ENCODE measurements around the gene C1QTNF6. TPM values are rescaled to one million over a fixed set of nuclear protein-coding genes. Genes with fewer than 3 reads are reported as not detected.

Gene C1QTNF6
- total RNA-seq, 1 donor, result 11.9 TPM

- no peak for TF ChIP-seq CTCF (IDR thresholded peaks at IDR 0.05; ENCODE audit: extremely low read depth, low read depth, low read length)
- Histone ChIP-seq H3K27me3 (ENCODE audit: insufficient read depth, low read length) (no peaks in the 10 kb centered on the region), H3K27ac (ENCODE audit: low read depth, low read length) (no peak overlapping the region), H3K4me2 (ENCODE audit: insufficient read depth, low read length) (no peak overlapping the region), H2AFZ (ENCODE audit: low read length) (no peak overlapping the region), H3K9me3 (ENCODE audit: low read depth, low read length) (no peaks in the 10 kb centered on the region), H3K4me1 (ENCODE audit: insufficient read depth, low read length) (peaks cover 22% of the 10 kb centered on the region), H3K79me2 (ENCODE audit: insufficient read depth, low read length) (no peaks in the 10 kb centered on the region), H3K36me3 (ENCODE audit: insufficient read depth, low read length) (no peaks in the 10 kb centered on the region), H3K4me3 (ENCODE audit: insufficient read depth, low read length) (no peak overlapping the region), H4K20me1 (ENCODE audit: insufficient read depth, low read length) (no peaks in the 10 kb centered on the region)
- no peak for DNase-seq (ENCODE audit: insufficient read length, low spot score, missing footprints)
Observed at GRCh38 chr22:37182949-37183245, 5.2 kb downstream of the C1QTNF6 start.

- no peaks in the 10 kb centered on the region for H3K36me3 ChIP-seq (ENCODE audit: insufficient read depth, low read length)
- H3K4me1 ChIP-seq (ENCODE audit: insufficient read depth, low read length), result peaks cover 16% of the 10 kb centered on the region
- H3K27ac ChIP-seq (ENCODE audit: low read depth, low read length), result no peak overlapping the region
- H3K27me3 ChIP-seq (ENCODE audit: insufficient read depth, low read length), result no peaks in the 10 kb centered on the region
- no peak overlapping the region for H2AFZ ChIP-seq (ENCODE audit: low read length)
- peak; percentile 66 for DNase-seq (ENCODE audit: insufficient read length, low spot score, missing footprints)
- no peak overlapping the region for H3K4me2 ChIP-seq (ENCODE audit: insufficient read depth, low read length)
- H3K4me3 ChIP-seq (ENCODE audit: insufficient read depth, low read length), result no peak overlapping the region
- H3K9me3 ChIP-seq (ENCODE audit: low read depth, low read length), result no peaks in the 10 kb centered on the region
- no peaks in the 10 kb centered on the region for H4K20me1 ChIP-seq (ENCODE audit: insufficient read depth, low read length)
- TF ChIP-seq CTCF (IDR thresholded peaks at IDR 0.05; ENCODE audit: extremely low read depth, low read depth, low read length), result no peak
- no peaks in the 10 kb centered on the region for H3K79me2 ChIP-seq (ENCODE audit: insufficient read depth, low read length)
Observed at GRCh38 chr22:37182101-37182948, 5.7 kb downstream of the C1QTNF6 start.

- Histone ChIP-seq H3K27ac (ENCODE audit: low read depth, low read length) (no peak overlapping the region), H3K27me3 (ENCODE audit: insufficient read depth, low read length) (no peaks in the 10 kb centered on the region), H2AFZ (ENCODE audit: low read length) (no peak overlapping the region), H3K4me2 (ENCODE audit: insufficient read depth, low read length) (no peak overlapping the region), H4K20me1 (ENCODE audit: insufficient read depth, low read length) (no peaks in the 10 kb centered on the region), H3K36me3 (ENCODE audit: insufficient read depth, low read length) (no peaks in the 10 kb centered on the region), H3K4me1 (ENCODE audit: insufficient read depth, low read length) (peaks cover 14% of the 10 kb centered on the region), H3K79me2 (ENCODE audit: insufficient read depth, low read length) (no peaks in the 10 kb centered on the region), H3K4me3 (ENCODE audit: insufficient read depth, low read length) (no peak overlapping the region), H3K9me3 (ENCODE audit: low read depth, low read length) (no peaks in the 10 kb centered on the region)
- TF ChIP-seq CTCF (IDR thresholded peaks at IDR 0.05; ENCODE audit: extremely low read depth, low read depth, low read length), result no peak
- DNase-seq (ENCODE audit: insufficient read length, low spot score, missing footprints), result peak; percentile 75
Observed at GRCh38 chr22:37181681-37182080, 6.4 kb downstream of the C1QTNF6 start.

- no peaks in the 10 kb centered on the region for H3K9me3 ChIP-seq (ENCODE audit: low read depth, low read length)
- no peak for TF ChIP-seq CTCF (IDR thresholded peaks at IDR 0.05; ENCODE audit: extremely low read depth, low read depth, low read length)
- no peaks in the 10 kb centered on the region for H3K36me3 ChIP-seq (ENCODE audit: insufficient read depth, low read length)
- DNase-seq (ENCODE audit: insufficient read length, low spot score, missing footprints), result peak; percentile 54
- no peak overlapping the region for H3K4me3 ChIP-seq (ENCODE audit: insufficient read depth, low read length)
- no peaks in the 10 kb centered on the region for H3K27me3 ChIP-seq (ENCODE audit: insufficient read depth, low read length)
- H3K79me2 ChIP-seq (ENCODE audit: insufficient read depth, low read length), result no peaks in the 10 kb centered on the region
- peaks cover 22% of the 10 kb centered on the region for H3K4me1 ChIP-seq (ENCODE audit: insufficient read depth, low read length)
- no peak overlapping the region for H2AFZ ChIP-seq (ENCODE audit: low read length)
- H3K27ac ChIP-seq (ENCODE audit: low read depth, low read length), result no peak overlapping the region
- no peaks in the 10 kb centered on the region for H4K20me1 ChIP-seq (ENCODE audit: insufficient read depth, low read length)
- H3K4me2 ChIP-seq (ENCODE audit: insufficient read depth, low read length), result no peak overlapping the region
Observed at GRCh38 chr22:37180531-37181231, 7.4 kb downstream of the C1QTNF6 start.
